GM20000 (cell line): ENCODE measurements around the gene CHST11.

ENCODE experiments used
- DNase-seq: peaks from one replicate; pipeline ENCODE4 v3.0.0; 2012; ENCODE audit warnings: low spot score
- CTCF ChIP-seq: IDR thresholded peaks from 2 replicates; pipeline ENCODE4 v1.5.1; 2012; ENCODE audit warnings: mild to moderate bottlenecking, control low read depth; ENCODE audit errors: extremely low read depth, missing control alignments

Gene CHST11

DNA sequence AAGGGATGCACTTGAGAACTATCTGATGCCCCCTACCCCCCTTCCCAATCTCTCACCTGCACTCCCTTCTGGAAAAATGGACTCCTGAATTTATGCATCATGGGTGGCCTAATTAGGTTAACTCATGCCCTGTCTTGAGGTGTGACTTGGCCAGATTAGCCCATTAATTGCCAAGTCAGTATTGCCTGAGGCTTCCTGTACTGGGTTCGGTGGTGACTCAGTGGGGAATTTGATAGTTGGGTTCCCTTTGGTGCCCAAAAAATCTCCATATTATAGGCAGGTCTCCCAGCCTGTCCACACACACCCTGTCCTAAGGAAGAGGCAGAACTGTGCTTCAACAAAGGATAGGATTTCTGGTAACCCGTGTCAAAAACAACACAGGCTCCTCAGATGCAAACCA, 146.1 kb downstream of the CHST11 start:
- TF ChIP-seq CTCF, result no peak
- DNase-seq, result no peak

GRCh38 chr12:104603545-104603973, 146.8 kb downstream of the CHST11 start:
- TF ChIP-seq CTCF, result no peak
- no peak for DNase-seq

- DNase-seq, result peak; percentile 69
- TF ChIP-seq CTCF, result no peak
These were observed 147.6 kb downstream of the CHST11 start for GRCh38 chr12:104604070-104604994.

- TF ChIP-seq CTCF, result no peak
- DNase-seq, result no peak
These were observed 148.4 kb downstream of the CHST11 start for GRCh38 chr12:104604995-104605675.

DNA sequence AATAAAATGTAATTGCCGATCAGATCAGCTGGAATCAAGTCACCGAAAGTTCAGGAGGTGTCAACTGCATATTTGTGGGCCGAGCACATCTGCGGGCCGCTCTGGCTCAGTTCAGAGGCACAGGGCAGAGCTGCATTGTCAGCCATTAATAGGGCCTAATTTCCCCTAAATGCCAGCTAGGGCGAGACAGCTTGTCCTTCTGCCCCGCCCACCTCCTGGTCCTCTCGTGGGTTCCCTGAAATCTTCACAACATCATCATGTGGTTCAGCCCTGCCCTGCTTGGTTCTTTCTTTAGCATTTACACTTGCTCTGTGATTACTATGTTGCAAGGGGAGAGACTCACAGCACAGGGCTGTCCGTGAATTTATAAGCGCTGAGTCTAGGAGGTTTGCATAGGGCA, 148.9 kb downstream of the CHST11 start:
- TF ChIP-seq CTCF, result no peak
- DNase-seq, result no peak

DNA sequence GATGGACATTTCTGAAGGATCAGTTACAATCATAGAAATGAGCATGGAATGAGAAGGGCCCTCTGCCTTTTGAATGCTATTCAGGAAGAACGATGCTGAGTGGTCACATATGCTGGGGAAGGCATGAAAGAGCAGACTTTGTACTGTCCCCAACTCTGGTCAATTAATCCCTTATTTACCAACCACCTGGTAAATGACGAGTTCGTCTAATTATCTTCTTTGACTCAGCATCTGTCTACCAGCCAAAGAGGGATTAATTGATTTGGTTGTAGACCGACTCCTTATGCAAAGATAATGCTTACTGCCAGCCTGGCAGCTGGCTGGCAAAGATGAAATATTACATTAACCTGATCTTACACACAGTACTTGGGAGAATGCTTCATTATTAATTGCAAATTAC, 152.2 kb downstream of the CHST11 start:
- DNase-seq, result no peak
- TF ChIP-seq CTCF, result no peak

GRCh38 chr12:104609445-104609844, 152.7 kb downstream of the CHST11 start:
- TF ChIP-seq CTCF, result no peak
- no peak for DNase-seq
